B cell (primary cell): ENCODE results near the gene DNAAF5. TPM values are rescaled to one million over a fixed set of nuclear protein-coding genes. Genes with fewer than 3 reads are reported as not detected.

Experiments
- ATAC-seq: fragments of 200-7000 bp; cut with Tn5 transposase; one replicate; pipeline ENCODE4 v1.10.0; 2021; ENCODE audit warnings: low read depth, mild to moderate bottlenecking, moderate number of reproducible peaks, moderate library complexity
- CTCF ChIA-PET: fragments of 350-600 bp; sonication (Branson Sonifier 250); formaldehyde crosslinking; loops from one replicate; lab custom pipeline; 2021; ENCODE audit warnings: antibody characterized with exemption, inconsistent platforms; lab: Charles Lee
- POLR2A ChIA-PET: fragments of 350-600 bp; sonication (Branson Sonifier 250); formaldehyde crosslinking; loops from one replicate; lab custom pipeline; 2021; ENCODE audit warnings: antibody characterized with exemption; lab: Charles Lee
- DNase-seq: peaks from one replicate; pipeline ENCODE4 v3.0.0; 2013
- H2AFZ ChIP-seq: 2 replicates; pipeline ENCODE4 v1.6.1; 2012; ENCODE audit warnings: mild to moderate bottlenecking, low read depth, low read length; ENCODE audit not compliant: insufficient read depth, poor library complexity, severe bottlenecking
- H3K27ac ChIP-seq, 2 donors: 1 replicate in 1 of 2; 2 replicates in 1 of 2; pipeline ENCODE4 v1.5.1; 2012 to 2013; ENCODE audit warnings: low read length in 2 of 2, mild to moderate bottlenecking in 2 of 2, moderate library complexity in 1 of 2
- H3K27me3 ChIP-seq, 4 experiments: fragments of 200-600 bp in 1 of 4; sonication (generic) in 1 of 4; replicated peaks in 1 of 4; 1 replicate in 2 of 4; 2 replicates in 2 of 4; pipeline versions ENCODE4 v1.6.1 to v1.7.0; 2013 to 2016; ENCODE audit warnings: low read length in 3 of 4, mild to moderate bottlenecking in 2 of 4, mixed read lengths in 1 of 4, moderate library complexity in 1 of 4; ENCODE audit not compliant: insufficient read depth in 4 of 4, control insufficient read depth in 3 of 4; ENCODE audit errors: control extremely low read depth in 1 of 4
- H3K36me3 ChIP-seq, 2 experiments: replicated peaks in 1 of 2; 1 replicate in 1 of 2; 2 replicates in 1 of 2; pipeline versions ENCODE4 v1.6.1 to v1.7.1; 2013; ENCODE audit warnings: low read length in 1 of 2; ENCODE audit not compliant: insufficient read depth in 2 of 2, control insufficient read depth in 1 of 2; ENCODE audit errors: control extremely low read depth in 1 of 2, extremely low read depth in 1 of 2
- H3K4me1 ChIP-seq, 2 donors: fragments of 200-600 bp in 1 of 2; sonication (generic) in 1 of 2; 1 replicate in 1 of 2; 2 replicates in 1 of 2; pipeline versions ENCODE4 v1.5.1 to v1.6.1; 2013 to 2017; ENCODE audit warnings: low read length in 2 of 2; ENCODE audit not compliant: control insufficient read depth in 2 of 2, insufficient read depth in 2 of 2
- H3K4me2 ChIP-seq: replicated peaks from 2 replicates; pipeline ENCODE3; 2012; ENCODE audit warnings: mild to moderate bottlenecking, low read depth, low read length; ENCODE audit not compliant: poor library complexity, severe bottlenecking
- H3K4me3 ChIP-seq, 5 experiments: fragments of 200-600 bp in 1 of 5; sonication (generic) in 1 of 5; 1 replicate in 3 of 5; 2 replicates in 2 of 5; pipeline versions ENCODE4 v1.5.1 to v1.7.0; 2011 to 2016; ENCODE audit warnings: low read length in 4 of 5, mild to moderate bottlenecking in 4 of 5, low read depth in 2 of 5, control low read depth in 1 of 5, moderate library complexity in 1 of 5; ENCODE audit not compliant: insufficient read depth in 1 of 5; ENCODE audit errors: control extremely low read depth in 1 of 5, extremely low read depth in 1 of 5
- H3K79me2 ChIP-seq: fragments of 200-600 bp; sonication (generic); one replicate; pipeline ENCODE4 v1.6.0; 2016; ENCODE audit warnings: low read length; ENCODE audit not compliant: control insufficient read depth, insufficient read depth
- H3K9ac ChIP-seq: fragments of 200-600 bp; sonication (generic); 2 replicates; pipeline ENCODE4 v1.6.1; 2017; ENCODE audit warnings: mild to moderate bottlenecking, low read length, moderate library complexity
- H3K9me3 ChIP-seq, 3 donors: one replicate each; pipeline versions ENCODE4 v1.6.1 to v1.7.1; 2013; ENCODE audit warnings: low read length in 2 of 3; ENCODE audit not compliant: control insufficient read depth in 2 of 3, insufficient read depth in 1 of 3; ENCODE audit errors: control extremely low read depth in 1 of 3
- H4K20me1 ChIP-seq: 2 replicates; pipeline ENCODE4 v1.6.0; 2012; ENCODE audit warnings: mild to moderate bottlenecking, low read length; ENCODE audit not compliant: insufficient read depth, control insufficient read depth, poor library complexity, severe bottlenecking
- H3K27ac Mint-ChIP-seq: one replicate; pipeline ENCODE4 v1.8.0; 2021; ENCODE audit warnings: mixed read lengths
- H3K27me3 Mint-ChIP-seq: one replicate; pipeline ENCODE4 v1.8.0; 2021; ENCODE audit warnings: mixed read lengths
- H3K4me1 Mint-ChIP-seq: one replicate; pipeline ENCODE4 v1.8.0; 2021; ENCODE audit warnings: mixed read lengths
- H3K4me3 Mint-ChIP-seq: one replicate; pipeline ENCODE4 v1.8.0; 2021; ENCODE audit warnings: mixed read lengths
- H3K9me3 Mint-ChIP-seq: one replicate; pipeline ENCODE4 v1.8.0; 2022; ENCODE audit warnings: mixed read lengths; ENCODE audit not compliant: insufficient read depth
- EZH2 ChIP-seq: IDR thresholded peaks from 2 replicates; pipeline ENCODE4 v1.6.1; 2012; ENCODE audit warnings: borderline replicate concordance, low read depth, mild to moderate bottlenecking, moderate library complexity, low read length; ENCODE audit not compliant: insufficient read depth, poor library complexity, severe bottlenecking
- WGBS: methylation state at CpG from one replicate; pipeline ENCODE4 v1.1.5; 2013; ENCODE audit warnings: missing lambda C conversion rate; ENCODE audit not compliant: insufficient coverage; 5-methylcytosine and 5-hydroxymethylcytosine counted together
- intact Hi-C: fragments of 100-400 bp; cut with micrococcal nuclease; formaldehyde crosslinking; loops from one replicate; pipeline ENCODE4 v1.10.0; 2022
- polyA plus RNA-seq: library from polyadenylated mRNA; depleted of rRNA; stranded (reverse); fragments of >200 nt; gene quantifications from 2 replicates; pipeline ENCODE4 v1.2.3, GENCODE V29; 2012
- total RNA-seq, 2 donors: library from RNA; stranded (reverse); fragments of 120-200 nt in 1 of 2; gene quantifications; 1 replicate in 1 of 2; 2 replicates in 1 of 2; pipeline versions ENCODE4 v1.2.3 to v1.2.4, GENCODE V29; 2013 to 2022
- TF ChIP-seq, protein P1 (sequence below): fragments of 200-600 bp; IDR thresholded peaks from one replicate; pipeline ENCODE4 v1.8.0; 2022; ENCODE audit warnings: antibody characterized with exemption, mild to moderate bottlenecking

DNAAF5 gene
- total and polyA plus RNA-seq, 2 donors (not counting 1 experiment from before 2014, with no cell fraction given), result 18.0 to 21.4 TPM

- H3K27ac Mint-ChIP-seq, result no peak overlapping the region
- no peaks in the 10 kb centered on the region for H3K27me3 Mint-ChIP-seq
- H2AFZ ChIP-seq, result no peak overlapping the region
- ATAC-seq, result no peak
- intact Hi-C loops, result no loop called here
- no peak overlapping the region for H3K27ac ChIP-seq
- H4K20me1 ChIP-seq, result no peaks in the 10 kb centered on the region
- H3K4me1 Mint-ChIP-seq, result no peaks in the 10 kb centered on the region
- H3K4me2 ChIP-seq, result no peak overlapping the region
- peaks cover 2 to 34% of the 10 kb centered on the region in 2 experiments for H3K36me3 ChIP-seq
- H3K4me1 ChIP-seq, result no peaks in the 10 kb centered on the region
- no peak overlapping the region for H3K4me3 ChIP-seq
- DNase-seq, result no peak
- no peaks in the 10 kb centered on the region for H3K27me3 ChIP-seq
- TF ChIP-seq, protein P1, sequence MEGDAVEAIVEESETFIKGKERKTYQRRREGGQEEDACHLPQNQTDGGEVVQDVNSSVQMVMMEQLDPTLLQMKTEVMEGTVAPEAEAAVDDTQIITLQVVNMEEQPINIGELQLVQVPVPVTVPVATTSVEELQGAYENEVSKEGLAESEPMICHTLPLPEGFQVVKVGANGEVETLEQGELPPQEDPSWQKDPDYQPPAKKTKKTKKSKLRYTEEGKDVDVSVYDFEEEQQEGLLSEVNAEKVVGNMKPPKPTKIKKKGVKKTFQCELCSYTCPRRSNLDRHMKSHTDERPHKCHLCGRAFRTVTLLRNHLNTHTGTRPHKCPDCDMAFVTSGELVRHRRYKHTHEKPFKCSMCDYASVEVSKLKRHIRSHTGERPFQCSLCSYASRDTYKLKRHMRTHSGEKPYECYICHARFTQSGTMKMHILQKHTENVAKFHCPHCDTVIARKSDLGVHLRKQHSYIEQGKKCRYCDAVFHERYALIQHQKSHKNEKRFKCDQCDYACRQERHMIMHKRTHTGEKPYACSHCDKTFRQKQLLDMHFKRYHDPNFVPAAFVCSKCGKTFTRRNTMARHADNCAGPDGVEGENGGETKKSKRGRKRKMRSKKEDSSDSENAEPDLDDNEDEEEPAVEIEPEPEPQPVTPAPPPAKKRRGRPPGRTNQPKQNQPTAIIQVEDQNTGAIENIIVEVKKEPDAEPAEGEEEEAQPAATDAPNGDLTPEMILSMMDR, result no peak
- no peak for TF ChIP-seq EZH2
- ChIA-PET CTCF (no interaction called here), POLR2A (no interaction called here)
- WGBS, result 99% methylated on average over 32 of the region's 35 CpGs
- H3K4me3 Mint-ChIP-seq, result no peak overlapping the region
- no peaks in the 10 kb centered on the region for H3K9me3 ChIP-seq
- H3K9ac ChIP-seq, result no peak overlapping the region
- no peaks in the 10 kb centered on the region for H3K79me2 ChIP-seq
- H3K9me3 Mint-ChIP-seq, result no peaks in the 10 kb centered on the region
Observed at GRCh38 chr7:756928-757560, 30.5 kb downstream of the DNAAF5 start.

GRCh38 chr7:757741-758163 lies 31.3 kb downstream of the DNAAF5 start:
- CTCF ChIA-PET, result no interaction called here

More at GRCh38 chr7:757741-758163, 31.3 kb downstream of the DNAAF5 start:
- 99% methylated on average over 14 of the region's 19 CpGs for WGBS
- TF ChIP-seq EZH2, result no peak
- TF ChIP-seq, protein P1, result no peak
- Mint-ChIP-seq H3K4me3 (no peak overlapping the region), H3K4me1 (no peaks in the 10 kb centered on the region), H3K27me3 (no peaks in the 10 kb centered on the region), H3K27ac (no peak overlapping the region), H3K9me3 (no peaks in the 10 kb centered on the region)
- no peak overlapping the region for H2AFZ ChIP-seq
- H3K4me1 ChIP-seq, result no peaks in the 10 kb centered on the region
- H3K27ac ChIP-seq, result no peak overlapping the region
- no peak overlapping the region for H3K4me2 ChIP-seq
- no peaks in the 10 kb centered on the region for H3K27me3 ChIP-seq
- POLR2A ChIA-PET, result no interaction called here
- intact Hi-C loops, result no loop called here
- ATAC-seq (no peak), DNase-seq (no peak)
- no peaks in the 10 kb centered on the region for H3K9me3 ChIP-seq
- H3K4me3 ChIP-seq, result no peak overlapping the region
- H4K20me1 ChIP-seq, result no peaks in the 10 kb centered on the region
- H3K9ac ChIP-seq, result no peak overlapping the region
- H3K79me2 ChIP-seq, result no peaks in the 10 kb centered on the region
- H3K36me3 ChIP-seq, result peaks cover 2 to 33% of the 10 kb centered on the region in 2 experiments
